HG03097 (cell line): ENCODE data around the gene SRC.
A peak's percentile ranks its signal among the peaks of the same experiment; 100 is the strongest.
"Not testable (repeated sequence)": the region's sequence is repeated elsewhere in the genome, so short reads cannot be mapped to it uniquely, and the experiment has no call there.

Experiments used
- ATAC-seq: cut with Tn5 transposase; IDR thresholded peaks from one replicate; pipeline ENCODE4 v1.9.1; 2021; ENCODE audit not compliant: unreplicated experiment, low FRiP score

Gene SRC

GRCh38 chr20:37361336-37361735 is 15.4 kb downstream of the SRC start:
- no peak for ATAC-seq

GRCh38 chr20:37362231-37362792 is 16.4 kb downstream of the SRC start:
- ATAC-seq: no peak

- ATAC-seq: no peak
Observed at GRCh38 chr20:37362821-37363220, 16.9 kb downstream of the SRC start.

- ATAC-seq: no peak
Observed at GRCh38 chr20:37363221-37364012, 17.5 kb downstream of the SRC start.

GRCh38 chr20:37364013-37364926 is 18.3 kb downstream of the SRC start:
- no peak for ATAC-seq

- no peak for ATAC-seq
Observed at GRCh38 chr20:37364927-37365272, 19.0 kb downstream of the SRC start.

- peak; percentile 72 for ATAC-seq
Observed at GRCh38 chr20:37365760-37366638, 20.1 kb downstream of the SRC start.

- peak; percentile 17 for ATAC-seq
Observed at GRCh38 chr20:37366743-37367142, 20.8 kb downstream of the SRC start.

- no peak for ATAC-seq
Observed at GRCh38 chr20:37369846-37370245, 23.9 kb downstream of the SRC start.

GRCh38 chr20:37371845-37372244 is 25.9 kb downstream of the SRC start:
- ATAC-seq: not testable (repeated sequence)

- no peak for ATAC-seq
Observed at GRCh38 chr20:37372441-37372840, 26.5 kb downstream of the SRC start.

- ATAC-seq: no peak
Observed at GRCh38 chr20:37373020-37373598, 27.2 kb downstream of the SRC start.

- ATAC-seq: no peak
Observed at GRCh38 chr20:37375227-37375626, 29.3 kb downstream of the SRC start.

GRCh38 chr20:37376324-37376723 is 30.4 kb downstream of the SRC start:
- no peak for ATAC-seq

- no peak for ATAC-seq
Observed at GRCh38 chr20:37376791-37377190, 30.9 kb downstream of the SRC start.

- ATAC-seq: no peak
Observed at GRCh38 chr20:37377346-37378081, 31.6 kb downstream of the SRC start.

GRCh38 chr20:37378420-37378784 is 32.5 kb downstream of the SRC start:
- no peak for ATAC-seq

- no peak for ATAC-seq
Observed at GRCh38 chr20:37378785-37379598, 33.1 kb downstream of the SRC start.
